ENCODE data around the gene NFAM1.

Gene NFAM1

DNA sequence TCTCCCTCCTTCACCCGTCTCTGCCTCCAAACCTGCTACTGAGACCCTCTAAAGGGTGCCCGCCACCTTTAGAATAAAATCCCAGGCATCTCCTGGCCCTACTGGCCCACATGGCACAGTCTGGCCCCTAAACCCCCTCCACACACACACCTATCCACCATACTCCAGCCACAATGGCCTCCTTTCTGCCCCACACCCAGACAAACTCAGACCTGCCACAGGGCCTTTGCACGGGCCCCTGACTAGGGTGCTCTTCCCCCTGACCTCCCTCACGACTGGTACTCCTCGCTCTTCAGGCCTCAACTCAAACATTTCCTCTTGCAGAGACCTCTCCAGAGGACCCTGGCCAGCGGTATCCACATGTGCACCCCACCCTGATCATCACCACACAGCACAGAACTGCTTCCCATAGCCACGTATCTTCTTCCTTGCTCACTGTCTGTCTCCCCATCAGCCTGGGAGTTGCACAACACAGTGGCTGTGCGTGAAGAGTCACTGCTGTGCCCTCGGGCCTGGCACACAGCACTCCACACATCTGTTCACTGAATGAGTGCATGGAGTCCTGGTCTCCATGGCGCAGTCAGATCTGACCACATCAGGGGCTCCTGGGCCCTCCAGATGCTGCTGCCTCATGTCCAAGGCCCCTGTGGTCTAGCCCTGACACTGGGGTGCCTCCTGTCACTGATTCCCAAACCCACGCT is 95.5 kb downstream of the NFAM1 start:
- DNase-seq (ENCODE audit: low spot score): no peak
- no peak for TF ChIP-seq CTCF (IDR thresholded peaks at IDR 0.05; ENCODE audit: extremely low read depth, missing control alignments)

- DNase-seq (ENCODE audit: low spot score): no peak
- no peak for TF ChIP-seq CTCF (IDR thresholded peaks at IDR 0.05; ENCODE audit: extremely low read depth, missing control alignments)
Observed at GRCh38 chr22:42335839-42336378, 96.3 kb downstream of the NFAM1 start.

DNA sequence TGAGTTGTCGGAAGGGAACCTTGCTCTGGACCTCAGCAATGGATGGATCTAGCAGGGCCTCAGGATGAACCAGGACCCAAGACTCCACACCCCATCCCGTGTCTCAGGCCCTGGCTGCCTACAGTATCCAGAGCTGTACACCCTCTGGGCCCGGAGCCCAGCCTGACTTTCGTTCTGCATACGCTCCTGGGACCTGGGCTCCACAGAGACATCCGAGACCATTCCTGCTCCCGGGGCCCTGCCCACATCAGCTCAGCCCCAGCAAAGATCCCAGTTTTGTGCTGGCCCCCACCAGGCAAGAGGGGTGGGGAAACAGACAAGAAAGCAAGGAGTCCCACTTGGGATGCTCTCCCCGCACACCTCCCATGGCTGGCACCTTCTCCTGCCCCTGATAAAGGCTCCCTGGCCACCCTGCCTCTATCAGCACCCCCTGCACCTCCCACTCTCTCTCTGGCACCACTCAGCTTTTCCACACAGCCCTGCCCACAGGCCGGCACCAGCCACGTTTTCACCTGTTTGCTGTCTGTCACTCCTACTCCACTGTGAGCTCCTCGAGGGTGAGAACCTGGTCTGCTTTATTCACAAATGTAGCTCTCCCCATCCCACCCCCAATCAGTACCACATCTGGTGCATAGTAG is 97.2 kb downstream of the NFAM1 start:
- no peak for DNase-seq (ENCODE audit: low spot score)
- no peak for TF ChIP-seq CTCF (IDR thresholded peaks at IDR 0.05; ENCODE audit: extremely low read depth, missing control alignments)

DNA sequence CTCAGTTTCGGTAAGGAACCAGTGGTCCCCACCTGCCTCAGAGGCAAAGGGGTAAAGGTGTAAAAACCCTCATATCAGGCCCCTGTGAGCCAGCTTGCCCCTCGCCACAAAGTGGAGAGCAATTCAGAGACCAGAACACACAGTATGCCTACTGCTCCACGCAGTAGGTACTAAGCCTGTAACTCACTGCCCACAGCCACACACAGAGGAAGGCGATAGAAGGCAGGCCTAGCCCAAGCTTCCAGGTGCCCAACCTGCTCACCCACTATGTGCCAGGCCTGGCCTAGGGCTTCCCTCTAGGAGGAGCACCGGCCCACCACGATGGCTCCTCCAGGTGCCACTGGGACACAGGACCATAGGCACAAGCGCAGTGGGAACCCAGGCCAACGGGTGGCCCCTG is 98.7 kb downstream of the NFAM1 start:
- no peak for TF ChIP-seq CTCF (IDR thresholded peaks at IDR 0.05; ENCODE audit: extremely low read depth, missing control alignments)
- DNase-seq (ENCODE audit: low spot score): no peak

DNA sequence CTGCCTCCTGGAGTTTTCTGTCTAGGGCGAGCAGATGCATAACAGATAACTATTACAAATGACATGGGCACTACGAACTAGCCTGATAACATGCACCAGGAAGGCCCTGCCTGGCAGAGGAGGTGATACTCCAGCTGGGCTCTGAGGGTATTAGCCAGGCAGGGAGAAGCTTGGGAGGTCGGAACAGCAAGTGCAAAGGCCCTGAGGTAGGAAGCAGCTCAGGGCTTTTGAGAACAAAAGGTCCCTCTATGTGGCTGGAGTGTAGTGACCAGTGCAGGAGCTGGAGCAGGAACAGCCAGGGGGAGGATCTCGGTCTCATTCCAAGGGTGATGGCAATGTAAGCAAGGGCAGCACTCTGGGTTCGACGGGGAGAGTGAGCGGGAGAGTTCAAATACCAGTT is 100.1 kb downstream of the NFAM1 start:
- no peak for TF ChIP-seq CTCF (IDR thresholded peaks at IDR 0.05; ENCODE audit: extremely low read depth, missing control alignments)
- DNase-seq (ENCODE audit: low spot score): no peak

DNA sequence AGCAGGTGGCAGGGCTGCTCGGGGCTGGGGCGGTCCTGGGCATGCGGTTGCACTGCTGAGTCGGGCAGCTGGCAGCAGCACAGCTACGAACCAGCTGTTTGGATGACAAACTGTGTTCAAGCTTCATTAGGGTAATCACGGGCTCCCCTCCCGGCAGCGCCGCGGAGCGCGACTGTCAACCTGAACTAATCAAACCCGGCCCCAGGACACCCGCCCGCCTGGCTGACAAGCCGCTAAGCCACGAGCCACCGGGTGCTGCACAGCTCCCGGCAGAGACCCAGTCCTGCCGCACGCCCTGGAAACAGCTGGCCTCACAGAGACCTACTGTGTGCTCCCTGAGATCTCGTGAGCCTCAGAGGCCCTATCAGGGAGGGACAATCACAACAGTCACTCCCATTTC is 101.2 kb downstream of the NFAM1 start:
- no peak for DNase-seq (ENCODE audit: low spot score)
- no peak for TF ChIP-seq CTCF (IDR thresholded peaks at IDR 0.05; ENCODE audit: extremely low read depth, missing control alignments)

All from GM20000 (cell line).